ENCODE data around the gene AAMP. TPM values are rescaled to one million over a fixed set of nuclear protein-coding genes. Genes with fewer than 3 reads are reported as not detected.

The AAMP gene
- total RNA-seq, 2 donors from 2014 or later = 54.3 to 88.8 TPM

DNA sequence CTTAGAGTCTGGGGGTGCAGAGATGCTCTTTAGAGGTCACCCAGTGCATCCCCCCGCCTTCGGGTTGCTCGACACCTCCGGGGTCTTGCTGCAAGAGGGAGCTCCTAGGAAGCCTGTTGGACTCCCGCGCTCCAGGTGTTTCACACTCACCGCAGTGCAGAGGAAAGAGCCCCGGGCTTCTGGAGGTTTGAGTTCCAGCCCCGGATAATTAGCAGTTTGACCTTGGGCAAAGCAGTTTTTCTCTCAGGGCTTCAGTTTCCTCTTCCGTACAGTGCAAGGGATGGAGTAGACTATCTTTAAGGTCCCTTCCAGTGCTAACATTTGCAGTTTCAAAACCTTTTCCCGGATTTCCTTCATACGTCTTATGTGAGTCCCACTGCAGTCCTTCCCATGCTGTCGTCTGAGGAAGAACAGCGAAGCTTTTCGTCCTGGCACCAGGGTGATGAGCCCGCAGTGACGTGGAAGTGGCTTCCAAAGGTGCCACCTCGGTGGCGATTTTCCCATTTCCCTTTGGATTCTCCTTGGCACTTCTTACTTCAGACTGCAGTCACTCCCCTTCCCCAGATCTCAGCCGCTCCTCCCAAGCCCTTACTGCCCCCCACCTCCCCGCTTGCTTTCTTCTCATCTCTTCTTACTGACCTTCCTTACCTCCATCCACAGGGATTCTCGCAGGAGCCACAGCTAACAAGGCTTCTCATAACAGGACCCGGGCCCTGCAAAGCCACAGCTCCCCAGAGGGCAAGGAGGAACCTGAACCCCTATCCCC is 967 bp upstream of the AAMP start:
- H3K4me1 ChIP-seq = peaks cover 0 to 40% of the 10 kb centered on the region in 2 donors
- H3K9me3 ChIP-seq = no peaks in the 10 kb centered on the region
- H3K27ac ChIP-seq = peak overlapping the region; percentile 73 to 77
- TF ChIP-seq, protein P1, sequence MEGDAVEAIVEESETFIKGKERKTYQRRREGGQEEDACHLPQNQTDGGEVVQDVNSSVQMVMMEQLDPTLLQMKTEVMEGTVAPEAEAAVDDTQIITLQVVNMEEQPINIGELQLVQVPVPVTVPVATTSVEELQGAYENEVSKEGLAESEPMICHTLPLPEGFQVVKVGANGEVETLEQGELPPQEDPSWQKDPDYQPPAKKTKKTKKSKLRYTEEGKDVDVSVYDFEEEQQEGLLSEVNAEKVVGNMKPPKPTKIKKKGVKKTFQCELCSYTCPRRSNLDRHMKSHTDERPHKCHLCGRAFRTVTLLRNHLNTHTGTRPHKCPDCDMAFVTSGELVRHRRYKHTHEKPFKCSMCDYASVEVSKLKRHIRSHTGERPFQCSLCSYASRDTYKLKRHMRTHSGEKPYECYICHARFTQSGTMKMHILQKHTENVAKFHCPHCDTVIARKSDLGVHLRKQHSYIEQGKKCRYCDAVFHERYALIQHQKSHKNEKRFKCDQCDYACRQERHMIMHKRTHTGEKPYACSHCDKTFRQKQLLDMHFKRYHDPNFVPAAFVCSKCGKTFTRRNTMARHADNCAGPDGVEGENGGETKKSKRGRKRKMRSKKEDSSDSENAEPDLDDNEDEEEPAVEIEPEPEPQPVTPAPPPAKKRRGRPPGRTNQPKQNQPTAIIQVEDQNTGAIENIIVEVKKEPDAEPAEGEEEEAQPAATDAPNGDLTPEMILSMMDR (IDR thresholded peaks at IDR 0.05) = no peak
- H3K36me3 ChIP-seq = peaks cover 46% of the 10 kb centered on the region
- no peak for DNase-seq (ENCODE audit: low spot score)
- no peaks in the 10 kb centered on the region for H3K27me3 ChIP-seq
- H3K4me3 ChIP-seq = peak overlapping the region; percentile 66 to 90

DNA sequence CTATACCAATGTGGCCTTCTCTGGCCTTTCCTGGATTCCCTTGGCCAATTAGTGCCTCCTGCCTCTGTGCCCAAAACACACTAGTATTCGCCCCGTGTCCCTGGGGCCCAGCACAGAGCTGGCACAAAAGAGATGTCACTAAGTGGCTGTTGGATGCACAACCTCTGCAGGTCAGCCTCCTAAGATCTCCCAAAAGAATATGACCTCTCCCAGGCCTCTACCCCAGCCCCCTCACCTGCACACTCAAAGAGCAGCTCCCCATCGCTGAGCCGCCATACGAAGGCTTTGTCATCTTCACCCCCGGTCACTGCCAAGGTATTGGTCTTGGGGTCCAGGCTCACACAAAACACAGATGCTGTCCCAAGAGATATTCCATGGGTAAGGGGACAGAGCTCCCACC is 2.7 kb downstream of the AAMP start:
- TF ChIP-seq, protein P1 (IDR thresholded peaks at IDR 0.05) = no peak
- Histone ChIP-seq H3K36me3 (peaks cover 49% of the 10 kb centered on the region), H3K4me3 (no peak overlapping the region), H3K9me3 (no peaks in the 10 kb centered on the region), H3K27me3 (no peaks in the 10 kb centered on the region), H3K27ac (no peak overlapping the region), H3K4me1 (peaks cover 0 to 33% of the 10 kb centered on the region in 2 donors)
- no peak for DNase-seq (ENCODE audit: low spot score)

DNA sequence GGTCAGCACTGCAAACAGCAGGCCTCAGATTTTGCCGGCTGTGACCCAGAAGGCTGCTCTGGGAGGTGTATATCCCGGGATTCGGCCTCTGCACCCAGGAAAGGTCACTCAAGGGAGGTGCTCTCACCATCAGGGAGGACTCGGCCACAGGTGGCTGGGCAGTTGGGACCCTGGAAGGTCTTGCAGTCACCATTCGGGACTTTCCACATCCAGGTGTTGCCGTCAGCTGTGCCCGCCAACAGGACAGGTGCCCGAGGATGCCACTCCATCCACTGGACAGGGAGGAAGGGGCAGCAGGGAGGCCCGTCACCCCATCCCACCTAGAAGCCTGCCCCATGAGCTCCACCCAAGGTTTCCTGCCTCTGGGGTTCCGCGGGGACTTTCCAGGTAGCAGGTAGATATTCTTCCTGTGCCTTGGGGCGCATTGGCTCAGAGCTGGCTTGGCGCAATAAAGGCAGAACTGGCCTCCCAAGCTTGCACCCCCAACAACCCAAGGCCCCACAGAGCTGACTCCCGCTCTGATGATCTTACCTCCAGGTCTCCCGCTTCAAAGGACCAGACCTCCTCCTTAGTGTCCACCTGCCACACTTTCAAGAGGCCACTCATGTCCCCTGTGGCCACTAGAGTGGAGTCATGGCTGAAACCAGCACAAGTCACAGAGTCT is 3.5 kb downstream of the AAMP start:
- no peak overlapping the region for H3K4me3 ChIP-seq
- H3K27me3 ChIP-seq = no peaks in the 10 kb centered on the region
- H3K27ac ChIP-seq = no peak overlapping the region
- peaks cover 0 to 33% of the 10 kb centered on the region in 2 donors for H3K4me1 ChIP-seq
- TF ChIP-seq, protein P1 (IDR thresholded peaks at IDR 0.05) = no peak
- H3K36me3 ChIP-seq = peaks cover 49% of the 10 kb centered on the region
- no peak for DNase-seq (ENCODE audit: low spot score)
- no peaks in the 10 kb centered on the region for H3K9me3 ChIP-seq

DNA sequence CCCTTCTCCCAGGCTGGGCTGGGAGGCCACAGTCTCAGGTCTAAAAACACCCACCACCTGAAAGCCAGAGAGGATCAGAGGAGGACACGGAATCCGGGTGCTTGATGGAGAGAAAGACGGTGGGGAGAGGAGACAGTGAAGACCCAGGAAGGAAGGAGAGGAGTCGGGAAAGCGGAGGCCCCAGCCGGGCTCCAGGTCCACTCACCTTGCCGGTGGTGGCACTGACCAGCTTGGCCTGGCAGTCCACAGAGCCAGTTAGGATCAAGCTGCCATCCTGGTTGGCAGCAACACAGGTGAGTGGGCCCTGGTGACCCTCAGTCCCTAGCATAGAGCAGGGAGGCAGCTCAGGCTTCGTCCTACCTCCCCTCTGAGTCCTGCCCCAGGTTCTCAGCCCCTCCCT is 4.3 kb downstream of the AAMP start:
- no peak for DNase-seq (ENCODE audit: low spot score)
- H3K4me3 ChIP-seq = no peak overlapping the region
- H3K27me3 ChIP-seq = no peaks in the 10 kb centered on the region
- TF ChIP-seq, protein P1 (IDR thresholded peaks at IDR 0.05) = no peak
- no peak overlapping the region for H3K27ac ChIP-seq
- H3K4me1 ChIP-seq = peaks cover 0 to 34% of the 10 kb centered on the region in 2 donors
- peaks cover 49% of the 10 kb centered on the region for H3K36me3 ChIP-seq
- H3K9me3 ChIP-seq = no peaks in the 10 kb centered on the region

DNA sequence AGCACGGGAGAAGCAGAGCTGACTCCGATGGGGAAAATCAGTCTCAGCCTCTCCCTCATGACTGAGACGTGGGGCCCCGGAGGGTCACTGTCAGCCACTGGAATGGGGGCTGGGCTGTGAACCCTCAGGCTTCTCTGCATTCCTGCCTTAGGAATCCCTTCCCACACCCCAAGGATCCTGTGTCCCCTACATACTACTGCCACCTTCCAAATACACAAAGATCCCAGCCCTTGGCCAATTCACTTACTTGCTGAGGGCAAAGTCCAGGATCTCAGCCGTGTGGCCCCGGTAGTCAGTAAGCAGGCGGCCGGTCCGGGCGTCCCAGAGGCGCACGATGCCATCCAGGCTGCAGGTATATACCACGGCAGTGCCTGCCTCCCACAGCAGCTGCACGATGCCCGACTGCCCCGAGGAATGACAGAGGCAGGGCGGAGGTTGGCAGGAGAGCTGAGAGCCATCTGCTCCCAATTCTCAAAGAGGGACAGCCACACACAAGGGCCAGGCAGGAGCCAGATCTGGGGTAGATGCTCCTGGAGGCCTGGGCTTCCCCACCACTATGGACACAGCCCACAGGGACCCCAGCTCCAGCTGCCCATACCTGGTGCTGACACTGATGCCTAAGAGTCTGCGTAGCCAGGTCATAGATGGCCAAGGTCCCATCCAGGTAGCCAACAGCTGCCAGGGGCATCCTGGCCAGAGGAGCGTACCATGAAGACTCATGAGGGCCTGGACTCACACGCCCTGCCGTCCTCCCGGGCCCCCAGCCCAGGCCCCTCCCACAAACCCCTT is 5.0 kb downstream of the AAMP start:
- peaks cover 49% of the 10 kb centered on the region for H3K36me3 ChIP-seq
- DNase-seq (ENCODE audit: low spot score) = no peak

More for the DNA sequence above, 5.0 kb downstream of the AAMP start:
- Histone ChIP-seq H3K9me3 (no peaks in the 10 kb centered on the region), H3K4me3 (no peak overlapping the region), H3K27me3 (no peaks in the 10 kb centered on the region), H3K27ac (no peak overlapping the region), H3K4me1 (peaks cover 0 to 40% of the 10 kb centered on the region in 2 donors)
- TF ChIP-seq, protein P1 (IDR thresholded peaks at IDR 0.05) = no peak

Measured in right atrium auricular region (tissue), 2 donors.